Thyroid gland (tissue), 4 donors: ENCODE measurements around the gene PARP8.

Source experiments
- CTCF ChIP-seq, 6 experiments: fragments of 200-600 bp in 3 of 6; fragments of 450-650 bp in 3 of 6; sonication (generic) in 3 of 6; IDR thresholded peaks; one replicate each; pipeline ENCODE4 v1.5.1; 2016 to 2019; ENCODE audit warnings: antibody characterized with exemption in 6 of 6, mild to moderate bottlenecking in 2 of 6, inconsistent platforms in 1 of 6, moderate library complexity in 1 of 6
- POLR2A ChIP-seq, 2 donors: fragments of 450-650 bp; IDR thresholded peaks; one replicate each; pipeline ENCODE4 v1.6.1; 2017; ENCODE audit warnings: antibody characterized with exemption in 2 of 2, mild to moderate bottlenecking in 2 of 2, moderate library complexity in 1 of 2

- TF ChIP-seq CTCF (IDR thresholded peaks at IDR 0.05) (no peak), POLR2A (IDR thresholded peaks at IDR 0.05) (no peak)
These were observed 12.5 kb upstream of the PARP8 start for GRCh38 chr5:50653946-50654345.
